ENCODE results near the gene GRK3.

Gene GRK3

DNA sequence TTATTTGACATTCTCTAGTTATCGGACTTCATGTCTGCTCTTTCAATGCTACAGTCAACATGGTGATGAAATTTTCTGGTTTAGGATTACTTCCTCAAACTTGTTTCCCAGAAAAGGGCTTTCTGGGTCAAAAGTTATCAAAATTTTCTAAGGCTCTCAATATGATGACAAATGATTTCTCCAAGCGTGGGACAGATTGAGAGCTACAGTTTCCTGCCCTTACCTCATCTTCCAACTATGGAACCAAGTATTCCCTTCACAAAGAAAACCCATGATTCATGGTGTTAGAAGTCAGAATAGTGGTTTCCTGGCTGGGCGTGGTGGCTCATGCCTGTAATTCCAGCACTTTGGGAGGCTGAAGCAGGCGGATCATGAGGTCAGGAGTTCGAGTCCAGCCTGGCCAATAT lies 195.4 kb downstream of the GRK3 start:
- H3K9me3 ChIP-seq (ENCODE audit: low read length), result no peaks in the 10 kb centered on the region
- H3K36me3 ChIP-seq (ENCODE audit: insufficient read depth, low read length), result no peaks in the 10 kb centered on the region
- no peak for TF ChIP-seq EZH2 (IDR thresholded peaks at IDR 0.05; ENCODE audit: borderline replicate concordance, low read length)
- TF ChIP-seq, protein P1, sequence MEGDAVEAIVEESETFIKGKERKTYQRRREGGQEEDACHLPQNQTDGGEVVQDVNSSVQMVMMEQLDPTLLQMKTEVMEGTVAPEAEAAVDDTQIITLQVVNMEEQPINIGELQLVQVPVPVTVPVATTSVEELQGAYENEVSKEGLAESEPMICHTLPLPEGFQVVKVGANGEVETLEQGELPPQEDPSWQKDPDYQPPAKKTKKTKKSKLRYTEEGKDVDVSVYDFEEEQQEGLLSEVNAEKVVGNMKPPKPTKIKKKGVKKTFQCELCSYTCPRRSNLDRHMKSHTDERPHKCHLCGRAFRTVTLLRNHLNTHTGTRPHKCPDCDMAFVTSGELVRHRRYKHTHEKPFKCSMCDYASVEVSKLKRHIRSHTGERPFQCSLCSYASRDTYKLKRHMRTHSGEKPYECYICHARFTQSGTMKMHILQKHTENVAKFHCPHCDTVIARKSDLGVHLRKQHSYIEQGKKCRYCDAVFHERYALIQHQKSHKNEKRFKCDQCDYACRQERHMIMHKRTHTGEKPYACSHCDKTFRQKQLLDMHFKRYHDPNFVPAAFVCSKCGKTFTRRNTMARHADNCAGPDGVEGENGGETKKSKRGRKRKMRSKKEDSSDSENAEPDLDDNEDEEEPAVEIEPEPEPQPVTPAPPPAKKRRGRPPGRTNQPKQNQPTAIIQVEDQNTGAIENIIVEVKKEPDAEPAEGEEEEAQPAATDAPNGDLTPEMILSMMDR (IDR thresholded peaks at IDR 0.05; ENCODE audit: low read length), result no peak
- no peak overlapping the region for H3K9ac ChIP-seq (ENCODE audit: low read length)
- H3K4me3 ChIP-seq (ENCODE audit: low read depth, low read length, poor library complexity, severe bottlenecking), result no peak overlapping the region
- H3K4me1 ChIP-seq (ENCODE audit: insufficient read depth, low read length, severe bottlenecking), result no peaks in the 10 kb centered on the region
- no peaks in the 10 kb centered on the region for H3K27me3 ChIP-seq (ENCODE audit: insufficient read depth, low read length)
- H3K27ac ChIP-seq (ENCODE audit: low read depth, low read length, poor library complexity, severe bottlenecking), result no peak overlapping the region
- H3K4me2 ChIP-seq (ENCODE audit: low read length), result no peak overlapping the region
- no peaks in the 10 kb centered on the region for H3K79me2 ChIP-seq (ENCODE audit: insufficient read depth, low read length)
- no peaks in the 10 kb centered on the region for H4K20me1 ChIP-seq (ENCODE audit: insufficient read depth, low read length)
- no peak overlapping the region for H2AFZ ChIP-seq (ENCODE audit: low read length)
- no peaks in the 10 kb centered on the region for H3F3A ChIP-seq (ENCODE audit: insufficient read depth, low read length)
- no peaks in the 10 kb centered on the region for H3K9me2 ChIP-seq (ENCODE audit: low read depth, low read length)

DNA sequence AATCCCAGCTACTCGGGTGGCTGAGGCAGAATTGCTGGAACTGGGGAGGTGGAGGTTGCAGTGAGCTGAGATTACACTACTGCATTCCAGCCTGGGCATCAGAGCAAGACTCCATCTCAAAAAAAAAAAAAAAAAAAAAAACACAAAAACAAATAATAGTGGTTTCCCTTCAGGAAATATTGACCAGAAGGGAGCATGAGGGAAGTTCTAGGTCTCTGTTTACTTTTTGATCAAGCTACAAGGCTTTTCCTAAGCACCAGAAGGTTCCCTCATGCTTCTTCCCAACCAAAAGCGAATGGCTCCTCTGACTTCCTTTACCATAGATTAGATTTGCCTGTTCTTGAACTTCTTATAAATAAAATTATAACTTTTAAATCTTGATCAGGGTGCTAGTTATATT lies 195.8 kb downstream of the GRK3 start:
- Histone ChIP-seq H3K27me3 (ENCODE audit: insufficient read depth, low read length) (no peaks in the 10 kb centered on the region), H3K9me2 (ENCODE audit: low read depth, low read length) (no peaks in the 10 kb centered on the region), H3F3A (ENCODE audit: insufficient read depth, low read length) (no peaks in the 10 kb centered on the region), H3K79me2 (ENCODE audit: insufficient read depth, low read length) (no peaks in the 10 kb centered on the region), H3K4me1 (ENCODE audit: insufficient read depth, low read length, severe bottlenecking) (no peaks in the 10 kb centered on the region), H3K4me3 (ENCODE audit: low read depth, low read length, poor library complexity, severe bottlenecking) (no peak overlapping the region), H3K36me3 (ENCODE audit: insufficient read depth, low read length) (no peaks in the 10 kb centered on the region), H4K20me1 (ENCODE audit: insufficient read depth, low read length) (no peaks in the 10 kb centered on the region), H2AFZ (ENCODE audit: low read length) (no peak overlapping the region), H3K4me2 (ENCODE audit: low read length) (no peak overlapping the region), H3K9me3 (ENCODE audit: low read length) (no peaks in the 10 kb centered on the region), H3K9ac (ENCODE audit: low read length) (no peak overlapping the region), H3K27ac (ENCODE audit: low read depth, low read length, poor library complexity, severe bottlenecking) (no peak overlapping the region)
- TF ChIP-seq EZH2 (IDR thresholded peaks at IDR 0.05; ENCODE audit: borderline replicate concordance, low read length), result no peak
- TF ChIP-seq, protein P1 (IDR thresholded peaks at IDR 0.05; ENCODE audit: low read length), result no peak

GRCh38 chr22:25760848-25761595 lies 196.5 kb downstream of the GRK3 start:
- Histone ChIP-seq H3F3A (ENCODE audit: insufficient read depth, low read length) (no peaks in the 10 kb centered on the region), H3K27ac (ENCODE audit: low read depth, low read length, poor library complexity, severe bottlenecking) (no peak overlapping the region), H3K4me1 (ENCODE audit: insufficient read depth, low read length, severe bottlenecking) (no peaks in the 10 kb centered on the region), H3K9me2 (ENCODE audit: low read depth, low read length) (no peaks in the 10 kb centered on the region), H3K36me3 (ENCODE audit: insufficient read depth, low read length) (no peaks in the 10 kb centered on the region), H3K9ac (ENCODE audit: low read length) (no peak overlapping the region), H3K79me2 (ENCODE audit: insufficient read depth, low read length) (no peaks in the 10 kb centered on the region), H3K4me2 (ENCODE audit: low read length) (no peak overlapping the region), H2AFZ (ENCODE audit: low read length) (no peak overlapping the region), H3K27me3 (ENCODE audit: insufficient read depth, low read length) (no peaks in the 10 kb centered on the region; the same call in 1 of the 2 replicates), H4K20me1 (ENCODE audit: insufficient read depth, low read length) (no peaks in the 10 kb centered on the region), H3K4me3 (ENCODE audit: low read depth, low read length, poor library complexity, severe bottlenecking) (no peak overlapping the region), H3K9me3 (ENCODE audit: low read length) (no peaks in the 10 kb centered on the region)
- no peak for TF ChIP-seq EZH2 (IDR thresholded peaks at IDR 0.05; ENCODE audit: borderline replicate concordance, low read length)
- TF ChIP-seq, protein P1 (IDR thresholded peaks at IDR 0.05; ENCODE audit: low read length), result no peak
